HG02678 (cell line): ENCODE measurements around the gene PHKB.
A peak's percentile ranks its signal among the peaks of the same experiment; 100 is the strongest.
"Not testable (repeated sequence)": the region's sequence is repeated elsewhere in the genome, so short reads cannot be mapped to it uniquely, and the experiment has no call there.

Experiments used
- ATAC-seq: cut with Tn5 transposase; IDR thresholded peaks from one replicate; pipeline ENCODE4 v1.9.1; 2021; ENCODE audit warnings: mild to moderate bottlenecking, moderate library complexity; ENCODE audit not compliant: unreplicated experiment

The PHKB gene

GRCh38 chr16:47499700-47500264 lies 38.7 kb downstream of the PHKB start:
- ATAC-seq: no peak

DNA sequence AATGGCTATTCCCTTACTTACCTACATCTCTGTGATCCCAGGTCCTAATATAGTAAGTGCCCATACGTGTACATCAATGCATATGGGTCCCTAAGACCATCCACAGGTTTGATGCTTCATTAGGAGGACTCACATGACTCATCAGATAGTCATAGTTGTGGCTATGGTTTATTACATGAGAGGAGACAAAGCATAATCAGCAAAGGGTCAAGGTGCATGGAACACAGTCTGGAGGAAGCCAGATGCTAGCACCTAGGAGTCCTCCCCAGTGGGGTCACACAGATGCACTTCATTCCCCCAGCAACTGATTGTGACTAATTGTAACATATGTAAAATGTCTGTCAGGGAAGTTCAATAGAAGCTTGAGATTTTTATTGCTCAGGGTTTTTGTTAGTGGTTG lies 42.8 kb downstream of the PHKB start:
- ATAC-seq: no peak

- no peak for ATAC-seq
Observed at GRCh38 chr16:47504599-47504998, 43.5 kb downstream of the PHKB start.

DNA sequence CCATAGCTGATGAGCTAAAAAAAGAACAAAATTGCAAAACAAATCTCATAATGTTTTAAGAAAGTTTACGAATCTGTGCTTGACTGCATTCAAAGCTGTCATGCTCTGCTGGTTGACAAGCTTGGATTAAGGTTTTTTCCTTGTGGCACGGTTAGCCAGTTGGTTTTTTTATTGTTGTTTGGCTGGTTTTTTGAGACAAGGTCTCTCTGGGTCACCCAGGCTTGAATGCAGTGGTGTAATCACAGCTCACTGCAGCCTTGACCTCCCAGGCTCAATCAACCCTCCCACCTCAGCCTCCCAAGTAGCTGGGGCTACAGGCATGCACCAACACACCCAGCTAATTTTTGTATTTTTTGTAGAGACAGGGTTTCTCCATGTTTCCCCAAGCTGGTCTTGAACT lies 45.7 kb downstream of the PHKB start:
- no peak for ATAC-seq

DNA sequence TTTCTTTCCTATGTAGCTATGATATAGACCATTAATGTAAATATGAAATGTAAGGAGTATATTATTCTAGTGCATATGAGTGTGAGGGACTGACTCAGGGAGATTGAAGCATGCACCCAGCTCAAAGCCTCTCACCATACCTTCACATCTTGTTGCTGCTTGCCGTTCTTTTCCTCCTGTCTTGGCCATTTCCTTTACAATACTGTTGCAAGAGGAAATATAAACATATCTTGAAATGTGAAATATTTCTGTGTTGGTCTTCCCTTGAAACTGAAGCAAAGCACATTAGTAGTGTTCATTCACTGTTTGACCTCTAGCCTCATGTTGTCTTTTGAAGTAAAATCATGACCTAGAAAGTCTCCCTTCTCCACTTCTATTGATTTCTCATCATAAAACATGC lies 46.6 kb downstream of the PHKB start:
- ATAC-seq: no peak

- no peak for ATAC-seq
Observed at GRCh38 chr16:47511882-47512281, 50.8 kb downstream of the PHKB start.

- no peak for ATAC-seq
Observed at GRCh38 chr16:47519037-47519436, 57.9 kb downstream of the PHKB start.

- ATAC-seq: no peak
Observed at GRCh38 chr16:47519546-47519945, 58.4 kb downstream of the PHKB start.

DNA sequence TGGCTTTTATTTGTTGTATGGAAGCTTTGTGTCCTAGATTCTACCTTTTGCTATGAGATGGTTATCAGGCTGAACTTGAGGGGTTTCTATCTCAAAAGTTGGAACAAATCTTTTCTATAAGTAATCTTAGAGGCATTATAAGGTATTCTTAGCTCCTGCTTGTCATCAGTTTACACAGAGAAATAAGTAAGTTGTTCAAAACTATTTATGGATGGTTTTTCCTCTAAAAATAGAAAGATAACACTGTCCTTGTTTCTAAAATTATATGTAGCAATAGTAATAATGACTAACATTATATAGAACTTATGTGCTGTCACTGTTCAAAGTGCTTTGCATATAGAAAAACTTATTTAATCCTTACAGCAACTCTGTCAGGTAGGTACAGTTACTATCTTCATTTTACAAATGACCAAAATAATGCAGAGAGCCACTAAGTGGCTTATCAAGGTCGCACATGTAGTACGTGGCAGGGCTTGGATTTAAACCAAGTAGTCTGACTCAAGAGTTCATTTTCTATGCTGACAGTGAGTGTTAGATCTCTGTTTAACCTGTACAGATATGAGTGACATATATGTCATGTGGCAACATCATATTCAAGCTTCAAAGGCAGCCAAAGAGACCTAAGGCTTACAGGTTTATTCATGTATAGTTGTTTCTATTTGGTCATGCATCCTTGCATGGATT lies 59.0 kb downstream of the PHKB start:
- ATAC-seq: no peak

GRCh38 chr16:47523342-47524006 lies 62.3 kb downstream of the PHKB start:
- peak; percentile 100 for ATAC-seq

- no peak for ATAC-seq
Observed at GRCh38 chr16:47524007-47524405, 62.9 kb downstream of the PHKB start.

GRCh38 chr16:47528431-47528830 lies 67.3 kb downstream of the PHKB start:
- no peak for ATAC-seq

DNA sequence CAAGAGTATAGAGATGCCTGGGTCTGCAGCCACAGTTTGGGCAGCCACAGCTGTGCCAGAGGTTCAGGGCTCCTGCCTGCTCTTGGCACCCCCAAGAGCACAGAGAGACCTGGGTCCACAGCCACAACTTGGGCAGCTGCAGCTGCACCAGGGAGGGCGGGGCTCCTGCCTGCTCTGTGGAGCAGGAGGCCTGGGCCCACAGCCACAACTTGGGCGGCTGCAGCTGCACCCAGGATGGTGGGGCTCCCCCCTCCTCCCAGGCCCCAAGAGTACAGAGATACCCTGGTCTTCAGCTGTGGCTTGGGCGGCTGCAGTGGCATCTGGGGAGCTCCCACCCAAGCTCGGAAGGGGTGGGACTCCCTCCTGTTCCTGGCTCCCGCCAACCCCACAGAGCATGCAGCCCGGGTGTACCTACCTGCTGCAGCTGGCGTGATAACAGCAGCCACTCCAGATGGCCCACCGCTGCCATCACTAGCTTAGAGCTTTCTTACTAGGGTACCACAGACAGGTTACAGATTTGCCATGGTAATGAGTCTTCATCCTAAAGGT lies 72.7 kb downstream of the PHKB start:
- no peak for ATAC-seq

DNA sequence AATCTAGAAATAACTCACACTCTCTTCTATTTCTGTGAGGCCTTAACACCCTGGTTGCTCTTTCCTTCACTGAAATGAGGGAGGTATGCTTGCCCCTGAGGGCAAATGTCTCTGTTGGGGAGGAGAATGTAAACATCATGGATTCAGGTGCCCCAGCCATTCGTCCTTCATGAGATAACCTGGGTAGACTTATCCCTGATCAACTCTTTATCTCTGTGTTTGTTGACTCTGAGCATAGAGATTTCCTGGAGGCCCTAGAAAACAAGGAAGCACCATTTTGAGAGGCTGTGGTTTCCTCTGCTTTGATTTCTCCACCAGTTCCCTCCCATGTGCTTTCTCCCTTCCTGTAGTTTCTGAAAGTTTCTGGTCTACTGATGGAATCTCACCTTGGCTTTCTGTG lies 77.3 kb downstream of the PHKB start:
- no peak for ATAC-seq

GRCh38 chr16:47539707-47540670 lies 78.9 kb downstream of the PHKB start:
- ATAC-seq: not testable (repeated sequence)

- not testable (repeated sequence) for ATAC-seq
Observed at GRCh38 chr16:47541135-47541534, 80.0 kb downstream of the PHKB start.

DNA sequence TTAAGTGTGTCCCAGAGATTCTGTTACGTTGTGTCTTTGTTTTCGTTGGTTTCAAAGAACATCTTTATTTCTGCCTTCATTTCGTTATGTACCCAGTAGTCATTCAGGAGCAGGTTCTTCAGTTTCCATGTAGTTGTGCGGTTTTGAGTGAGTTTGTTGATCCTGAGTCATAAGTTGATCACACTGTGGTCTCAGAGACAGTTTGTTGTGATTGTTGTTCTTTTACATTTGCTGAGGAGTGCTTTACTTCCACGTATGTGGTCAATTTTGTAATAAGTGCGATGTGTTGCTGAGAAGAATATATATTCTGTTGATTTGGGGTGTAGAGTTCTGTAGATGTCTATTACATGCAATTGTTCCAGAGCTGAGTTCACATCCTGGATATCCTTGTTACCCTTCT lies 83.1 kb downstream of the PHKB start:
- ATAC-seq: not testable (repeated sequence)

GRCh38 chr16:47551185-47551584 lies 90.1 kb downstream of the PHKB start:
- ATAC-seq: not testable (repeated sequence)

- not testable (repeated sequence) for ATAC-seq
Observed at GRCh38 chr16:47551767-47552166, 90.6 kb downstream of the PHKB start.

GRCh38 chr16:47553853-47554564 lies 92.9 kb downstream of the PHKB start:
- ATAC-seq: no peak
